ENCODE results near the gene C2orf72. TPM values are rescaled to one million over a fixed set of nuclear protein-coding genes. Genes with fewer than 3 reads are reported as not detected.
"Not testable (repeated sequence)": the region's sequence is repeated elsewhere in the genome, so short reads cannot be mapped to it uniquely, and the experiment has no call there.

Gene C2orf72
- total RNA-seq, 2 donors from 2014 or later, result 0.14 TPM; not detected in 1

DNA sequence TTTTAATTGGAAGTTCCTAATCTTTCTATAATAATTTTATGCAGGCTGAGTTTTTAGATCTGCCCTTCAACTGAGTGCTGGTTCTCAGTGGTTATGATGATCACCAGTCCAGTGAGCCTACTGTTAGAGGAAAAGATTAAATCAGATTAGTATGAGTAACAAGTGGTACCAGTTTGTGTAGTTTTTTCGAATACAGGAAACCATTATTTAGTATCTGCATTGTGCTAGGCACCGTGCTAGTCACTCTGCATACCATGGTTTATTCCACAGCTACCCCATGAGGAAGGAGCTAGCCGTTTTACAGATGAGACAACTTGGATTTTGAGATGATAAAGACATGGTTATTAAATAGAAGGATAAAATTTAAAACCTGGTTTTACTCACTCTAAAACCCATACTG is 25.5 kb downstream of the C2orf72 start:
- H3K27me3 ChIP-seq (replicated peaks; ENCODE audit: insufficient read depth), result no peaks in the 10 kb centered on the region
- TF ChIP-seq, protein P1, sequence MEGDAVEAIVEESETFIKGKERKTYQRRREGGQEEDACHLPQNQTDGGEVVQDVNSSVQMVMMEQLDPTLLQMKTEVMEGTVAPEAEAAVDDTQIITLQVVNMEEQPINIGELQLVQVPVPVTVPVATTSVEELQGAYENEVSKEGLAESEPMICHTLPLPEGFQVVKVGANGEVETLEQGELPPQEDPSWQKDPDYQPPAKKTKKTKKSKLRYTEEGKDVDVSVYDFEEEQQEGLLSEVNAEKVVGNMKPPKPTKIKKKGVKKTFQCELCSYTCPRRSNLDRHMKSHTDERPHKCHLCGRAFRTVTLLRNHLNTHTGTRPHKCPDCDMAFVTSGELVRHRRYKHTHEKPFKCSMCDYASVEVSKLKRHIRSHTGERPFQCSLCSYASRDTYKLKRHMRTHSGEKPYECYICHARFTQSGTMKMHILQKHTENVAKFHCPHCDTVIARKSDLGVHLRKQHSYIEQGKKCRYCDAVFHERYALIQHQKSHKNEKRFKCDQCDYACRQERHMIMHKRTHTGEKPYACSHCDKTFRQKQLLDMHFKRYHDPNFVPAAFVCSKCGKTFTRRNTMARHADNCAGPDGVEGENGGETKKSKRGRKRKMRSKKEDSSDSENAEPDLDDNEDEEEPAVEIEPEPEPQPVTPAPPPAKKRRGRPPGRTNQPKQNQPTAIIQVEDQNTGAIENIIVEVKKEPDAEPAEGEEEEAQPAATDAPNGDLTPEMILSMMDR (IDR thresholded peaks at IDR 0.05), result no peak
- no peak for ATAC-seq (ENCODE audit: insufficient number of reproducible peaks, low FRiP score, low read depth)
- H3K27ac ChIP-seq, result no peak overlapping the region
- H3K4me3 ChIP-seq, result no peak overlapping the region
- DNase-seq (ENCODE audit: low spot score), result no peak
- peaks cover 17 to 26% of the 10 kb centered on the region in 2 donors for H3K4me1 ChIP-seq (ENCODE audit: control insufficient read depth in 1 of 2, low read depth in 2 of 2)
- H3K36me3 ChIP-seq, result peaks cover 26% of the 10 kb centered on the region
- no peaks in the 10 kb centered on the region for H3K9me3 ChIP-seq

DNA sequence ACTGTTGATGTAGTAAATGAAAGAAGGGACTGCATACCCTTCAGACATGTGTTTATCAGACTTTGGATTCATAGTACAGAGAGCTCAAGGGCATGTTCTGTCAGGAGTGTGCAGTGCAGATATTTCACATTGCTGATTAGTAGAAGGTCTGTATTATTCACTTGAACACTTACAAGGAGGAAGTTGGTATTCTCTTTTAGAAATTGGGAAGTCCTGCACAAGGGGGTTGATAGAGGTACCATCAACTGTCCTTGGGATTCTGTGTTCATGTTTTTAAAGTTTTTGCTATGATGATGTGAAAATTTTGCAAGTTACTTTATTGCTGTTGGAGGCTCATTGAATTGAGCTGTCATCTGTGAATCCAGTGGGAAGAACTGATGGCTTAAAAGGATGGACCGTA is 26.0 kb downstream of the C2orf72 start:
- ATAC-seq (ENCODE audit: insufficient number of reproducible peaks, low FRiP score, low read depth) (no peak), DNase-seq (ENCODE audit: low spot score) (no peak)
- Histone ChIP-seq H3K4me1 (ENCODE audit: control insufficient read depth in 1 of 2, low read depth in 2 of 2) (peaks cover 13 to 21% of the 10 kb centered on the region in 2 donors), H3K9me3 (no peaks in the 10 kb centered on the region), H3K27me3 (replicated peaks; ENCODE audit: insufficient read depth) (no peaks in the 10 kb centered on the region), H3K36me3 (peaks cover 31% of the 10 kb centered on the region), H3K27ac (no peak overlapping the region), H3K4me3 (no peak overlapping the region)
- TF ChIP-seq, protein P1 (IDR thresholded peaks at IDR 0.05), result no peak

GRCh38 chr2:231065966-231066365 is 28.6 kb downstream of the C2orf72 start:
- Histone ChIP-seq H3K36me3 (peaks cover 40% of the 10 kb centered on the region), H3K4me3 (no peak overlapping the region), H3K27ac (no peak overlapping the region), H3K4me1 (ENCODE audit: control insufficient read depth in 1 of 2, low read depth in 2 of 2) (no peaks in the 10 kb centered on the region), H3K9me3 (no peaks in the 10 kb centered on the region), H3K27me3 (replicated peaks; ENCODE audit: insufficient read depth) (no peaks in the 10 kb centered on the region)
- TF ChIP-seq, protein P1 (IDR thresholded peaks at IDR 0.05), result no peak
- DNase-seq (ENCODE audit: low spot score), result no peak
- ATAC-seq (ENCODE audit: insufficient number of reproducible peaks, low FRiP score, low read depth), result no peak

DNA sequence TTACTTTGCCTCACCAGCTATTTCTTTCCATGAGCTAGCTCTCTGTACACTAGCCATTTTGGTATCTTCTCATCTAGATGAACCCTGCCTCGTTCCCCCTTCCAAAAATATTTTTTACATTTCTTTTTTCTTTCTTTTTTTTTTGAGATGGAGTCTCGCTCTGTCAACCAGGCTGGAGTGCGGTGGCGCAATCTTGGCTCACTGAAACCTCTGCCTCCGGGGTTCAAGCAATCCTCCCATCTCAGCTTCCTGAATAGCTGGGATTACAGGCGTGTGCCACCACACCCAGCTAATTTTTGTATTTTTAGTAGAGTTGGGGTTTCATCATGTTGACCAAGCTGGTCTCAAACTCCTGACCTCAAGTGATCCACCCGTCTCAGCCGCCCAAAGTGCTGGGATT is 30.2 kb downstream of the C2orf72 start:
- not testable (repeated sequence) for ATAC-seq (ENCODE audit: insufficient number of reproducible peaks, low FRiP score, low read depth); H3K9me3 ChIP-seq; DNase-seq (ENCODE audit: low spot score); H3K27ac ChIP-seq; H3K4me1 ChIP-seq (ENCODE audit: control insufficient read depth in 1 of 2, low read depth in 2 of 2); H3K4me3 ChIP-seq; H3K27me3 ChIP-seq (replicated peaks; ENCODE audit: insufficient read depth)
- H3K36me3 ChIP-seq, result peaks cover 45% of the 10 kb centered on the region

DNA sequence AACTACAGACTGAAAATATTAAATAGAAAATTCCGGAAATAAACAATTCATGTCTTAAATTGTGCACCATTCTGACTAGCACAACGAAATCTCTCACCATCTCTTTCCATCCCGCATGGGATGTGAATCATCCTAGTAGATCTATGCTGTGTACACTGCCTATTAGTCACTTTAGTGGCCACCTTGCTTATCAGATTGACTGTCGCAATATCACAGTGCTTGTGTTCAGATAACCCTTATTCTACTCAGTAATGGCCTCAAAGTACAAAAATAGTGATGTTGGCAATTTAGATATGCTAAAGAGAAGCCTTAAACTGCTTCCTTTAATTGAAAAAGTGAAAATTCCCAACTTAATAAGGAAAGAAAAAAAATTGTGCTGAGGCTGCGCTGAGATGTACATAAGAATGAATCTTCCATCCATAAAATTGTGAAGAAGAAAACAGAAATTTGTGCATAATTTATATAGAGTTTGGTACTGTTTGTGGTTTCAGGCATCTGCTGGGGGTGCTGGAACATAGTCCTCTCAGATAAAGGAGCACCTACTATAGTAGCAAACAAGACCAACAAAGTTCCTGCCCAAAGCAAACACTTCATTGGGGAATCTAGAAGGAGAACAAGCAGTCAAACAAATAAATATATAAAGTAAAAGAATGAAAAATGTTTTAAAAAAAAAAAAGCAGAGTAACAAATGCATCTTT is 31.4 kb downstream of the C2orf72 start:
- peaks cover 49% of the 10 kb centered on the region for H3K36me3 ChIP-seq

More for the DNA sequence above, 31.4 kb downstream of the C2orf72 start:
- Histone ChIP-seq H3K27me3 (replicated peaks; ENCODE audit: insufficient read depth) (no peaks in the 10 kb centered on the region), H3K4me3 (no peak overlapping the region), H3K4me1 (ENCODE audit: control insufficient read depth in 1 of 2, low read depth in 2 of 2) (no peaks in the 10 kb centered on the region), H3K27ac (no peak overlapping the region), H3K9me3 (no peaks in the 10 kb centered on the region)
- ATAC-seq (ENCODE audit: insufficient number of reproducible peaks, low FRiP score, low read depth), result no peak
- no peak for DNase-seq (ENCODE audit: low spot score)
- TF ChIP-seq, protein P1 (IDR thresholded peaks at IDR 0.05), result no peak

All from thoracic aorta (tissue), 2 donors.